SK-N-MC (cell line): ENCODE results near the gene YOD1.

Experiments used
- EZH2 ChIP-seq: fragments of 200-600 bp; sonication (generic); IDR thresholded peaks from one replicate; pipeline ENCODE4 v1.6.1; 2017; ENCODE audit warnings: antibody characterized with exemption
- POLR2AphosphoS5 ChIP-seq: IDR thresholded peaks from 2 replicates; pipeline ENCODE4 v1.6.1; 2012; ENCODE audit warnings: mild to moderate bottlenecking, low read depth, low read length, borderline replicate concordance

- TF ChIP-seq EZH2 = no peak
- no peak for TF ChIP-seq POLR2AphosphoS5
Observed at GRCh38 chr1:207009945-207010344, 41.1 kb downstream of the YOD1 start.
